HL-60 (cell line): Measurements from ENCODE around the gene OS9.
A peak's percentile ranks its signal among the peaks of the same experiment; 100 is the strongest.

Experiments used
- DNase-seq, 2 experiments: peaks; one replicate each; pipeline ENCODE4 v3.0.0-alpha.2; 2010 to 2020; ENCODE audit warnings: low read depth in 1 of 2, low spot score in 1 of 2
- H3K27ac ChIP-seq: fragments of 250-450 bp; sonication (Bioruptor Pico); replicated peaks from 2 replicates; pipeline ENCODE4 v1.5.1; 2020; ENCODE audit warnings: mild to moderate bottlenecking, moderate library complexity
- H3K27me3 ChIP-seq: fragments of 250-450 bp; sonication (Bioruptor Pico); 2 replicates; pipeline ENCODE4 v1.5.1; 2021; ENCODE audit warnings: mild to moderate bottlenecking, moderate library complexity; ENCODE audit not compliant: insufficient read depth, poor library complexity, severe bottlenecking
- H3K4me3 ChIP-seq: replicated peaks from 2 replicates; pipeline ENCODE4 v1.5.1; 2011; ENCODE audit warnings: mild to moderate bottlenecking, control low read depth, low read length; ENCODE audit not compliant: insufficient read depth
- CTCF ChIP-seq: IDR thresholded peaks from one replicate; pipeline ENCODE4 v1.5.1; 2011; ENCODE audit warnings: low read length, control low read depth, inconsistent platforms; ENCODE audit not compliant: insufficient read depth
- GABPA ChIP-seq: IDR thresholded peaks from 2 replicates; pipeline ENCODE4 v1.6.1; 2012; ENCODE audit warnings: low read depth
- POLR2AphosphoS5 ChIP-seq: IDR thresholded peaks from 2 replicates; pipeline ENCODE4 v1.6.1; 2012; ENCODE audit warnings: low read depth
- REST ChIP-seq: IDR thresholded peaks from 2 replicates; pipeline ENCODE4 v1.6.1; 2012; ENCODE audit warnings: low read depth; ENCODE audit not compliant: insufficient replicate concordance
- SPI1 ChIP-seq: IDR thresholded peaks from 2 replicates; pipeline ENCODE4 v1.6.1; 2012; ENCODE audit warnings: low read depth, mild to moderate bottlenecking, borderline replicate concordance

OS9 gene

GRCh38 chr12:57760347-57760982, 66.5 kb downstream of the OS9 start:
- TF ChIP-seq REST, result peak; percentile 94
- TF ChIP-seq CTCF, result no peak
- Histone ChIP-seq H3K4me3 (no peak overlapping the region), H3K27me3 (peaks cover 15% of the 10 kb centered on the region), H3K27ac (no peak overlapping the region)
- DNase-seq, result no peak

GRCh38 chr12:57761391-57761998, 67.6 kb downstream of the OS9 start:
- peaks cover 25% of the 10 kb centered on the region for H3K27me3 ChIP-seq
- H3K4me3 ChIP-seq, result no peak overlapping the region
- no peak for DNase-seq
- no peak for TF ChIP-seq GABPA
- no peak for TF ChIP-seq CTCF
- no peak for TF ChIP-seq REST
- no peak for TF ChIP-seq POLR2AphosphoS5
- no peak for TF ChIP-seq SPI1
- no peak overlapping the region for H3K27ac ChIP-seq

DNA sequence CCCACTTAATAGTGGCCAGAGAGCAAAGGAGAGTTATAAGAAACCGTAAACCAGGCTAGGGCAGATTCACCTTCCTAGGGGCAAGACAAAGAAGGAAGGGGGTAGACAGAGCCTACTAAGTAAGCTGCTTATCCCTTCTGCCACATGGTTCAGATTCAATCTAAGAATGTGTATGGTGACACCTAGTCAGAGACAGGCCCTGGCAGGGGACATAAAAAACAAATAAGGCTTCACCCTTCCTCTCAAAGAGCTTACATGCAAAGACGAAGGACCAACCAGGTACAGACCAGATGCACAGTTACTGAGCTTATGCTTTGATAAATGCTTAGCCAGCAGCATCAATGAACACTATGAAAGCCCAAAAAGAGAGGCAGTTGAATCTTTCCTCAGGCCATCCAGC, 68.5 kb downstream of the OS9 start:
- no peak for DNase-seq
- Histone ChIP-seq H3K27ac (no peak overlapping the region), H3K27me3 (peaks cover 31% of the 10 kb centered on the region), H3K4me3 (no peak overlapping the region)
- TF ChIP-seq SPI1, result no peak
- TF ChIP-seq REST, result no peak
- TF ChIP-seq GABPA, result no peak
- no peak for TF ChIP-seq CTCF
- no peak for TF ChIP-seq POLR2AphosphoS5
